ENCODE measurements around the gene BFSP2.

- TF ChIP-seq POLR2A (IDR thresholded peaks at IDR 0.05), result no peak
- TF ChIP-seq, protein P1, sequence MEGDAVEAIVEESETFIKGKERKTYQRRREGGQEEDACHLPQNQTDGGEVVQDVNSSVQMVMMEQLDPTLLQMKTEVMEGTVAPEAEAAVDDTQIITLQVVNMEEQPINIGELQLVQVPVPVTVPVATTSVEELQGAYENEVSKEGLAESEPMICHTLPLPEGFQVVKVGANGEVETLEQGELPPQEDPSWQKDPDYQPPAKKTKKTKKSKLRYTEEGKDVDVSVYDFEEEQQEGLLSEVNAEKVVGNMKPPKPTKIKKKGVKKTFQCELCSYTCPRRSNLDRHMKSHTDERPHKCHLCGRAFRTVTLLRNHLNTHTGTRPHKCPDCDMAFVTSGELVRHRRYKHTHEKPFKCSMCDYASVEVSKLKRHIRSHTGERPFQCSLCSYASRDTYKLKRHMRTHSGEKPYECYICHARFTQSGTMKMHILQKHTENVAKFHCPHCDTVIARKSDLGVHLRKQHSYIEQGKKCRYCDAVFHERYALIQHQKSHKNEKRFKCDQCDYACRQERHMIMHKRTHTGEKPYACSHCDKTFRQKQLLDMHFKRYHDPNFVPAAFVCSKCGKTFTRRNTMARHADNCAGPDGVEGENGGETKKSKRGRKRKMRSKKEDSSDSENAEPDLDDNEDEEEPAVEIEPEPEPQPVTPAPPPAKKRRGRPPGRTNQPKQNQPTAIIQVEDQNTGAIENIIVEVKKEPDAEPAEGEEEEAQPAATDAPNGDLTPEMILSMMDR (IDR thresholded peaks at IDR 0.05), result no peak
These were observed 13.5 kb downstream of the BFSP2 start for GRCh38 chr3:133413161-133414020.
